ENCODE data around the gene CD247. TPM values are rescaled to one million over a fixed set of nuclear protein-coding genes. Genes with fewer than 3 reads are reported as not detected.

CD247 gene
- total and polyA plus RNA-seq, 2 of the 4 experiments (the other 2 are of a cell fraction), result not detected

- Histone ChIP-seq H3K4me2 (ENCODE audit: low read depth, low read length) (no peak overlapping the region), H3K56ac (ENCODE audit: extremely low read depth, insufficient read depth, low read length) (no peak overlapping the region), H4K91ac (ENCODE audit: insufficient read depth, low read depth, low read length) (no peak overlapping the region), H3K4me1 (ENCODE audit: control insufficient read depth, insufficient read depth, low read length) (no peaks in the 10 kb centered on the region), H3K27me3 (ENCODE audit: control insufficient read depth, insufficient read depth, low read length) (peaks cover 15% of the 10 kb centered on the region), H3K27ac (ENCODE audit: insufficient read depth, low read length) (no peak overlapping the region), H2BK120ac (ENCODE audit: low read depth, low read length) (no peak overlapping the region), H4K20me1 (ENCODE audit: insufficient read depth, low read length) (no peaks in the 10 kb centered on the region), H3K23ac (ENCODE audit: low read depth, low read length) (no peak overlapping the region), H2AK9ac (replicated peaks; ENCODE audit: low read depth, low read length, poor library complexity) (no peak overlapping the region), H3K9me1 (ENCODE audit: insufficient read depth, low read length) (no peaks in the 10 kb centered on the region), H2AK5ac (ENCODE audit: low read depth, low read length) (no peak overlapping the region), H3K18ac (ENCODE audit: low read depth, low read length) (no peak overlapping the region), H3K4me3 (ENCODE audit: insufficient read depth, low read depth, low read length) (no peak overlapping the region), H3K79me1 (ENCODE audit: low read depth in 1 of 2, low read length in 2 of 2) (no peaks in the 10 kb centered on the region), H2AFZ (replicated peaks; ENCODE audit: low read length, poor library complexity) (no peak overlapping the region), H2BK5ac (ENCODE audit: low read depth, low read length, poor library complexity, severe bottlenecking) (no peak overlapping the region), H4K8ac (ENCODE audit: low read depth in 2 of 2, low read length in 2 of 2) (no peak overlapping the region), H3K4ac (ENCODE audit: low read depth, low read length) (no peak overlapping the region), H3K9me3 (ENCODE audit: control insufficient read depth, insufficient read depth, low read length) (no peaks in the 10 kb centered on the region), H3K14ac (replicated peaks; ENCODE audit: low read depth, low read length) (no peak overlapping the region), H4K5ac (ENCODE audit: low read depth, low read length) (no peak overlapping the region), H2BK15ac (ENCODE audit: low read depth, low read length) (no peak overlapping the region), H3K9ac (ENCODE audit: low read depth, low read length) (no peak overlapping the region), H2BK20ac (ENCODE audit: low read depth, low read length) (no peak overlapping the region), H3K36me3 (ENCODE audit: control insufficient read depth, insufficient read depth, low read length) (no peaks in the 10 kb centered on the region)
- BruUV-seq (replicated peaks), result no TSS peak
- in situ Hi-C loops (cut with MboI; ENCODE audit: low sequenced_read_pairs), result no loop called here
- 86% methylated on average over 1 of the region's 2 CpGs; no CpG with 5 or more reads in 1 of the 2 experiments for WGBS, 2 experiments (ENCODE audit: extremely low coverage in 2 of 2, insufficient read length in 1 of 2)
- no peak for TF ChIP-seq BHLHE40 (IDR thresholded peaks at IDR 0.05; ENCODE audit: low read depth, low read length)
- no peak for TF ChIP-seq NFE2L2 (IDR thresholded peaks at IDR 0.05; ENCODE audit: low read depth, low read length)
- no peak for TF ChIP-seq USF2 (IDR thresholded peaks at IDR 0.05; ENCODE audit: low read depth, low read length)
- TF ChIP-seq ELK1 (IDR thresholded peaks at IDR 0.05; ENCODE audit: borderline replicate concordance, low read depth, low read length), result no peak
- ChIA-PET POLR2A (ENCODE audit: unreplicated experiment) (no interaction called here), CTCF (no interaction called here)
- intact Hi-C loops (cut with micrococcal nuclease), result no loop called here
- no peak for ATAC-seq (ENCODE audit: low read depth)
- dilution Hi-C loops (cut with HindIII; ENCODE audit: low sequenced_read_pairs, unreplicated experiment), result no loop called here
- DNase-seq, result no peak
These were observed 42.3 kb downstream of the CD247 start for GRCh38 chr1:167476061-167476460.
